ENCODE results near the gene ECPAS.
"Not testable (repeated sequence)": the region's sequence is repeated elsewhere in the genome, so short reads cannot be mapped to it uniquely, and the experiment has no call there.

ECPAS gene

GRCh38 chr9:111524731-111525055, 40.5 kb upstream of the ECPAS start:
- H3K27me3 ChIP-seq (ENCODE audit: insufficient read depth, poor library complexity, severe bottlenecking) = no peaks in the 10 kb centered on the region
- DNase-seq (ENCODE audit: low read depth in 1 of 2, low spot score in 1 of 2) = no peak
- TF ChIP-seq, protein P1, sequence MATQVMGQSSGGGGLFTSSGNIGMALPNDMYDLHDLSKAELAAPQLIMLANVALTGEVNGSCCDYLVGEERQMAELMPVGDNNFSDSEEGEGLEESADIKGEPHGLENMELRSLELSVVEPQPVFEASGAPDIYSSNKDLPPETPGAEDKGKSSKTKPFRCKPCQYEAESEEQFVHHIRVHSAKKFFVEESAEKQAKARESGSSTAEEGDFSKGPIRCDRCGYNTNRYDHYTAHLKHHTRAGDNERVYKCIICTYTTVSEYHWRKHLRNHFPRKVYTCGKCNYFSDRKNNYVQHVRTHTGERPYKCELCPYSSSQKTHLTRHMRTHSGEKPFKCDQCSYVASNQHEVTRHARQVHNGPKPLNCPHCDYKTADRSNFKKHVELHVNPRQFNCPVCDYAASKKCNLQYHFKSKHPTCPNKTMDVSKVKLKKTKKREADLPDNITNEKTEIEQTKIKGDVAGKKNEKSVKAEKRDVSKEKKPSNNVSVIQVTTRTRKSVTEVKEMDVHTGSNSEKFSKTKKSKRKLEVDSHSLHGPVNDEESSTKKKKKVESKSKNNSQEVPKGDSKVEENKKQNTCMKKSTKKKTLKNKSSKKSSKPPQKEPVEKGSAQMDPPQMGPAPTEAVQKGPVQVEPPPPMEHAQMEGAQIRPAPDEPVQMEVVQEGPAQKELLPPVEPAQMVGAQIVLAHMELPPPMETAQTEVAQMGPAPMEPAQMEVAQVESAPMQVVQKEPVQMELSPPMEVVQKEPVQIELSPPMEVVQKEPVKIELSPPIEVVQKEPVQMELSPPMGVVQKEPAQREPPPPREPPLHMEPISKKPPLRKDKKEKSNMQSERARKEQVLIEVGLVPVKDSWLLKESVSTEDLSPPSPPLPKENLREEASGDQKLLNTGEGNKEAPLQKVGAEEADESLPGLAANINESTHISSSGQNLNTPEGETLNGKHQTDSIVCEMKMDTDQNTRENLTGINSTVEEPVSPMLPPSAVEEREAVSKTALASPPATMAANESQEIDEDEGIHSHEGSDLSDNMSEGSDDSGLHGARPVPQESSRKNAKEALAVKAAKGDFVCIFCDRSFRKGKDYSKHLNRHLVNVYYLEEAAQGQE (IDR thresholded peaks at IDR 0.05; ENCODE audit: insufficient replicate concordance, low read depth) = no peak
- no peak for TF ChIP-seq POLR2AphosphoS5 (IDR thresholded peaks at IDR 0.05; ENCODE audit: low read depth)
- TF ChIP-seq, protein P2, sequence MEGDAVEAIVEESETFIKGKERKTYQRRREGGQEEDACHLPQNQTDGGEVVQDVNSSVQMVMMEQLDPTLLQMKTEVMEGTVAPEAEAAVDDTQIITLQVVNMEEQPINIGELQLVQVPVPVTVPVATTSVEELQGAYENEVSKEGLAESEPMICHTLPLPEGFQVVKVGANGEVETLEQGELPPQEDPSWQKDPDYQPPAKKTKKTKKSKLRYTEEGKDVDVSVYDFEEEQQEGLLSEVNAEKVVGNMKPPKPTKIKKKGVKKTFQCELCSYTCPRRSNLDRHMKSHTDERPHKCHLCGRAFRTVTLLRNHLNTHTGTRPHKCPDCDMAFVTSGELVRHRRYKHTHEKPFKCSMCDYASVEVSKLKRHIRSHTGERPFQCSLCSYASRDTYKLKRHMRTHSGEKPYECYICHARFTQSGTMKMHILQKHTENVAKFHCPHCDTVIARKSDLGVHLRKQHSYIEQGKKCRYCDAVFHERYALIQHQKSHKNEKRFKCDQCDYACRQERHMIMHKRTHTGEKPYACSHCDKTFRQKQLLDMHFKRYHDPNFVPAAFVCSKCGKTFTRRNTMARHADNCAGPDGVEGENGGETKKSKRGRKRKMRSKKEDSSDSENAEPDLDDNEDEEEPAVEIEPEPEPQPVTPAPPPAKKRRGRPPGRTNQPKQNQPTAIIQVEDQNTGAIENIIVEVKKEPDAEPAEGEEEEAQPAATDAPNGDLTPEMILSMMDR (IDR thresholded peaks at IDR 0.05; ENCODE audit: insufficient read depth, low read length) = no peak
- TF ChIP-seq SPI1 (IDR thresholded peaks at IDR 0.05; ENCODE audit: borderline replicate concordance, low read depth) = no peak
- no peak for TF ChIP-seq GABPA (IDR thresholded peaks at IDR 0.05; ENCODE audit: low read depth)
- H3K27ac ChIP-seq (replicated peaks) = no peak overlapping the region
- H3K4me3 ChIP-seq (replicated peaks; ENCODE audit: insufficient read depth, low read length) = no peak overlapping the region

GRCh38 chr9:111516061-111516465, 31.9 kb upstream of the ECPAS start:
- no peak overlapping the region for H3K27ac ChIP-seq (replicated peaks)
- H3K27me3 ChIP-seq (ENCODE audit: insufficient read depth, poor library complexity, severe bottlenecking) = no peaks in the 10 kb centered on the region
- no peak for DNase-seq (ENCODE audit: low read depth in 1 of 2, low spot score in 1 of 2)
- H3K4me3 ChIP-seq (replicated peaks; ENCODE audit: insufficient read depth, low read length) = no peak overlapping the region
- TF ChIP-seq, protein P1 (IDR thresholded peaks at IDR 0.05; ENCODE audit: insufficient replicate concordance, low read depth) = no peak
- TF ChIP-seq, protein P2 (IDR thresholded peaks at IDR 0.05; ENCODE audit: insufficient read depth, low read length) = no peak
- no peak for TF ChIP-seq SPI1 (IDR thresholded peaks at IDR 0.05; ENCODE audit: borderline replicate concordance, low read depth)
- TF ChIP-seq POLR2AphosphoS5 (IDR thresholded peaks at IDR 0.05; ENCODE audit: low read depth) = no peak
- no peak for TF ChIP-seq GABPA (IDR thresholded peaks at IDR 0.05; ENCODE audit: low read depth)

DNA sequence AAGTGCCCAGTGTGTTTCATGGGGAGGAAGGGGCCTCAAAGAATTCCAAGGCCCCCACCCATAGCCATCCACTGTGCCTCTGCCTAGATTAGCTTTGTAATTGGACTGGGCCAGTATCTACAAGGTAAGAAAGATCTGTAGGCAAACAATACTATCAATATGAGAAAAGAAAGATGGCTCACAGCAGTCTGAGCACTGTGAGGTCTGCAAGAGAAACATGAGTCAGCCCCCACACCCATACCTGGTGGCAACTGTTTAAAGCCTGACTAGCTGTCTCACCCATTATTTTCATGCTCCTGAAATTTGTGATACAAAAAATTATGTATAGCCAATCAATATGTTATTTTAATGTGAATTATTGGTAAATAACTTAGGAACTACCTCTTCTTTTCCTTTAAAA, 30.8 kb upstream of the ECPAS start:
- H3K4me3 ChIP-seq (replicated peaks; ENCODE audit: insufficient read depth, low read length) = no peak overlapping the region
- TF ChIP-seq GABPA (IDR thresholded peaks at IDR 0.05; ENCODE audit: low read depth) = no peak
- TF ChIP-seq SPI1 (IDR thresholded peaks at IDR 0.05; ENCODE audit: borderline replicate concordance, low read depth) = no peak
- TF ChIP-seq, protein P2 (IDR thresholded peaks at IDR 0.05; ENCODE audit: insufficient read depth, low read length) = no peak
- TF ChIP-seq POLR2AphosphoS5 (IDR thresholded peaks at IDR 0.05; ENCODE audit: low read depth) = no peak
- no peak overlapping the region for H3K27ac ChIP-seq (replicated peaks)
- no peak for DNase-seq (ENCODE audit: low read depth in 1 of 2, low spot score in 1 of 2)
- H3K27me3 ChIP-seq (ENCODE audit: insufficient read depth, poor library complexity, severe bottlenecking) = no peaks in the 10 kb centered on the region

DNA sequence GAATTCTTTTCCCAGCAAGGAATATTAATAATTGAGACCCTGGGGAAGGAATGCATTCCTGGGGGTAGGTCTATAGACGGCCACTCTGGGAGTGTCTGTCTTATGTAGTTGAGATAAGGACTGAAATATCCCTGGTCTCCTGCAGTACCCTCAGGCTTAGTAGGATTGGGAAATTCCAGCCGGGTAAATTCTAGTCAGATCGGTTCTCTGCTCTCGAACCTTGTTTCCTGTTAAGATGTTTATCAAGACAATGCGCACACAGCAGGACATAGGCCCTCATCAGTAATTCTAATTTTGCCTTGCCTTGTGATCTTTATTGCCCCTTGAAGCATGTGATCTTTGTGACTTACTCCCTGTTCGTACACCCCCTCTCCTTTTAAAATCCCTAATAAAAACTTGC, 27.4 kb upstream of the ECPAS start:
- H3K27me3 ChIP-seq (ENCODE audit: insufficient read depth, poor library complexity, severe bottlenecking); H3K27ac ChIP-seq (replicated peaks); DNase-seq (ENCODE audit: low read depth in 1 of 2, low spot score in 1 of 2); H3K4me3 ChIP-seq (replicated peaks; ENCODE audit: insufficient read depth, low read length): not testable (repeated sequence)

Measured in HL-60 (cell line).